Stimulated activated effector memory CD8-positive, alpha-beta T cell treated with anti-CD3 and anti-CD28 coated beads, Interleukin-12 subunit alpha, Interleukin-12 subunit beta, amount 100 ng/mL, for 72 hours (primary cell): ENCODE measurements around the gene HPSE2.

Experiments used
- ATAC-seq: fragments of 150-1000 bp; cut with Tn5 transposase; 2 replicates; pipeline ENCODE4 v1.10.0; 2021
- DNase-seq, 2 donors: peaks; one replicate each; pipeline ENCODE4 v3.0.0; 2021 to 2022; ENCODE audit warnings: low spot score in 2 of 2
- H3K27ac Mint-ChIP-seq: one replicate; pipeline ENCODE4 v1.8.0; 2022; ENCODE audit warnings: mild to moderate bottlenecking, mixed read lengths
- H3K36me3 Mint-ChIP-seq: one replicate; pipeline ENCODE4 v1.8.0; 2022; ENCODE audit warnings: mild to moderate bottlenecking, mixed read lengths
- H3K4me1 Mint-ChIP-seq: one replicate; pipeline ENCODE4 v1.8.0; 2022; ENCODE audit warnings: mixed read lengths
- H3K4me3 Mint-ChIP-seq: one replicate; pipeline ENCODE4 v1.8.0; 2022; ENCODE audit warnings: mild to moderate bottlenecking, mixed read lengths
- H3K9me3 Mint-ChIP-seq: one replicate; pipeline ENCODE4 v1.8.0; 2022; ENCODE audit warnings: mixed read lengths

The HPSE2 gene

DNA sequence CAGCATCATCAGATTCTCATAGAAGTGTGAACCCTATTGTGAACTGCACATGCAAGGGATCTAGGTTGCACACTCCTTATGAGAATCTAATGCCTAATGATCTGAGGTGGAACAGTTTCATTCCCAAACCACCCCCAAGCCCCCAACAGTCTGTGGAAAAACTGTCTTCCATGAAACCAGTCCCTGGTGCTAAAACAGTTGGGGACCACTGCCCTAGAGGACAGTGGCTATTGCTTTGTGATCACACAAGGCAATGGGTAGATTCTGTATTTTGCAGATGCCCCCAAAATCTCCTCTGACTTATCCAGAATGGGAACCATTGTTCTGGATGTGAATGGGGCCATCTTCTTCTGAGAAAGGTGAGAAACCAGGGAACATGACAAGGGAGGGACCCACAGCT lies 757.8 kb downstream of the HPSE2 start:
- Mint-ChIP-seq H3K36me3 (no peaks in the 10 kb centered on the region), H3K4me1 (peaks cover 8% of the 10 kb centered on the region), H3K4me3 (no peak overlapping the region), H3K9me3 (no peaks in the 10 kb centered on the region), H3K27ac (no peak overlapping the region)
- no peak for ATAC-seq
- no peak for DNase-seq

DNA sequence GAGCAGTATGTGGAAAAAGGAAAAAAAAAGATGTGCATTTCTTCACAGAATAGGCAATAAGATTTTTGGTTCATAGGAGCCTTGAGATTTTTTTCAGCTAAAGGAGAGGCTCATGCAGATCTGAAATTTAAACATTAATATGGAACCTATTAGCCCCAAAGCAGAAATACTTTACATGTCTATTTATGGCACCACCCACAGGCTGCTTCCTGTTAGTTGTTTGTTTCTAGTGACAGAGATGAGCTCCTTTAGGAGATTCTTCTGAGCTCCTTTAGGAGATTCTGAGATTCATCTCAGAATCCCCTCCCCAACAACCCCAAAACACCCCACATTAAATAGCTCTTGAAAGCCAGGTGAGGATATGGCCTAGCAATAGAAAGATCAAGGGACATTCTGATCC lies 761.0 kb downstream of the HPSE2 start:
- Mint-ChIP-seq H3K4me3 (no peak overlapping the region), H3K36me3 (no peaks in the 10 kb centered on the region), H3K4me1 (no peaks in the 10 kb centered on the region), H3K9me3 (no peaks in the 10 kb centered on the region), H3K27ac (no peak overlapping the region)
- no peak for DNase-seq
- no peak for ATAC-seq

GRCh38 chr10:98472196-98472595 lies 763.5 kb downstream of the HPSE2 start:
- ATAC-seq (no peak), DNase-seq (no peak)
- Mint-ChIP-seq H3K36me3 (no peaks in the 10 kb centered on the region), H3K4me1 (peaks cover 10% of the 10 kb centered on the region), H3K27ac (no peak overlapping the region), H3K4me3 (no peak overlapping the region), H3K9me3 (no peaks in the 10 kb centered on the region)

- no peak overlapping the region for H3K4me3 Mint-ChIP-seq
- H3K9me3 Mint-ChIP-seq: no peaks in the 10 kb centered on the region
- H3K4me1 Mint-ChIP-seq: peaks cover 13% of the 10 kb centered on the region
- no peak overlapping the region for H3K27ac Mint-ChIP-seq
- H3K36me3 Mint-ChIP-seq: no peaks in the 10 kb centered on the region
- no peak for ATAC-seq
- no peak for DNase-seq
Observed at GRCh38 chr10:98470850-98471249, 764.8 kb downstream of the HPSE2 start.

GRCh38 chr10:98469001-98469931 lies 766.4 kb downstream of the HPSE2 start:
- no peaks in the 10 kb centered on the region for H3K36me3 Mint-ChIP-seq
- H3K9me3 Mint-ChIP-seq: no peaks in the 10 kb centered on the region
- H3K27ac Mint-ChIP-seq: peak overlapping the region; percentile 68
- no peak overlapping the region for H3K4me3 Mint-ChIP-seq
- DNase-seq: no peak
- H3K4me1 Mint-ChIP-seq: peaks cover 13% of the 10 kb centered on the region
- ATAC-seq: no peak

GRCh38 chr10:98467506-98468318 lies 767.9 kb downstream of the HPSE2 start:
- ATAC-seq (peak; percentile 96), DNase-seq (peak; percentile 40 to 73)
- Mint-ChIP-seq H3K4me1 (peaks cover 13% of the 10 kb centered on the region), H3K36me3 (no peaks in the 10 kb centered on the region), H3K27ac (peak overlapping the region; percentile 94), H3K9me3 (no peaks in the 10 kb centered on the region), H3K4me3 (peak overlapping the region; percentile 91)

DNA sequence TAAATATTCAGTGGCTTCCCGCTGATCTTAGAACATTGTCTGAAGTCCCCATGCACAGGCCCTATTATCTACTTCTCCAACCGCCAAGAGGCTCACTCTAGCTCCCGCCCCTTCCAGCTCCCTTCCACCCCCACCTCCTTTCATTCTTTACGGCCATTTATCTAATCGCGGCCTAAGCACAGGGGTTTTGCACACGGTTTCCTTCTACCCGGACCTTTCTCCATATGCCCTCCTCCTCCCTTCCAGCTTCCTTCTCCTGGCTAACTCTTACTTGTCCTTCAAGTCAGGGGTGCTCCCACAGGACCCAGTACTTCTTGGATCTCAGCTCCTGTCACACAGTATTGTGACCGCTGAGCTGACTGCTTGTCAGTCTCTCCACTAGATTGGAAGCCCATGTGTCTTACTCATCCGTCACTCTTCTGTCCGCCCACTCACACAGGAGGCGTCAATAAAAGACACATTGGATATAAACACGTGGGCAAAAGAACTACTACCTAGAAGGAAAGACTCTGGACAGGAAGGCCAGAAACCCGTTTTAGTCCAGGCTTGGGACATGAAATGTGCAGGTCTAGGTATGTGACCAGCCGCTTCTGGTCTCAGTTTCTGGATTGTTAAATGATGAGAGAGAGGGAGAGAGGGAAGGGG lies 768.7 kb downstream of the HPSE2 start:
- Mint-ChIP-seq H3K27ac (peak overlapping the region; percentile 94), H3K4me3 (peak overlapping the region; percentile 91)

DNA sequence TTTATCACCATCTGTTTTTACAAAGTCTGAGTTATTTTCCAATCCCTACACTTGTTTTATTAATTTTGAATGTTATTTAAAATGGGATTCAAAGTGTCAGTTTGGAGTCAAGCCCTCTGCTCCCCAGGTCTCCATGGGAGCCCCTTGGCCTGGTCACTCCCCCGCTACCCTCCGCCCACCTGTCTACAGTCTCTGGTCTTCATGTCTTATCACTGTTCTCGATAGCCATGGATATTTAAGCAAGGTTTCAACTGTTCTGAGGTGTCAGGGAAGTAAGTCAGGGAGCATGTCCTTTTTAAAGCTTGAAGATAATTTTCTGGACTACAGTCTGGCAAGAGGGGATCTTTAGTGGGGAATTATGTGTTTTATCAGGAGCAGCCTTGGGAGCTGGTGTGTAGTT lies 769.8 kb downstream of the HPSE2 start:
- H3K4me3 Mint-ChIP-seq: no peak overlapping the region

More for the DNA sequence above, 768.7 kb downstream of the HPSE2 start:
- H3K9me3 Mint-ChIP-seq: no peaks in the 10 kb centered on the region
- H3K36me3 Mint-ChIP-seq: no peaks in the 10 kb centered on the region
- no peak for DNase-seq
- peaks cover 13% of the 10 kb centered on the region for H3K4me1 Mint-ChIP-seq
- no peak for ATAC-seq

GRCh38 chr10:98463976-98464754 lies 771.5 kb downstream of the HPSE2 start:
- H3K4me1 Mint-ChIP-seq: peaks cover 13% of the 10 kb centered on the region
- no peaks in the 10 kb centered on the region for H3K9me3 Mint-ChIP-seq
- H3K36me3 Mint-ChIP-seq: no peaks in the 10 kb centered on the region
- DNase-seq (no peak), ATAC-seq (no peak)
- no peak overlapping the region for H3K27ac Mint-ChIP-seq
- no peak overlapping the region for H3K4me3 Mint-ChIP-seq

More for the DNA sequence above, 769.8 kb downstream of the HPSE2 start:
- Mint-ChIP-seq H3K27ac (no peak overlapping the region), H3K36me3 (no peaks in the 10 kb centered on the region), H3K4me1 (peaks cover 13% of the 10 kb centered on the region), H3K9me3 (no peaks in the 10 kb centered on the region)
- ATAC-seq (no peak), DNase-seq (no peak)

DNA sequence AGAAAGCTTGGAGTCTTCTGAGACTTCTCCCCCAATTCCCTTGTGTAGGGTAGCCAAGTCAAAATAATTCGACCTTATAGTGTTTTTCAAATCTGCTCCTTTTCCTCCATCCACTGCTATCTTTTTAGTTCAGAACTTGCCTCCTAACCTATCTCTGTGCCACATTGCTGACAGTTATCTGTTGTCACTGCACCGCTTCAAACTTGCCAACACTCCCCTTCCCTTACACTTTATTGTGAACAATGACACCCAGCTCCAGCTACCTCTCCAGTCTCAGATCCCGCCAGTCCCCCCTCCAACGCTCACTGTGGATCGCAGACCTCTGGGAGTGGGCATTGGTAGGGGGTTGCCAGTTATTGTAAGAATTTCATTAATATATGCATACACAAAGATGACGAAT lies 772.6 kb downstream of the HPSE2 start:
- no peak for DNase-seq
- no peaks in the 10 kb centered on the region for H3K36me3 Mint-ChIP-seq
- H3K9me3 Mint-ChIP-seq: no peaks in the 10 kb centered on the region
- no peak overlapping the region for H3K27ac Mint-ChIP-seq
- H3K4me3 Mint-ChIP-seq: no peak overlapping the region
- H3K4me1 Mint-ChIP-seq: peaks cover 9% of the 10 kb centered on the region
- ATAC-seq: no peak

DNA sequence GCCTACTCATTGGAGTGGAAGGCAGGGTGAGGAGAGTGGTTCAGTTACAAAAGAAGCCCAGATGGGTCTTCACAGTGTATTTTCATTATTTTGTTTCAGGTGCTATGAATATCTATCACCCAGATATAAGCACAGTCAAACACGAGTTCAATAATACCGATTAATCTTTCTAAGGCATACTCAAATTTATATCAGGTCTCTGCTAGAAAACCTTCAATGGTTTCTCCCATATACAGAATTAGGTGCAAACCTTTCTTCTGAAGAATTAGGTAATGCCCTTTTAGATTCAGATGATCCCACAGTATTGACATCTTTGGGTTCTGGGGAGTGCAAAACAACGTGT lies 774.2 kb downstream of the HPSE2 start:
- Mint-ChIP-seq H3K9me3 (no peaks in the 10 kb centered on the region), H3K4me1 (no peaks in the 10 kb centered on the region), H3K4me3 (no peak overlapping the region), H3K27ac (no peak overlapping the region), H3K36me3 (no peaks in the 10 kb centered on the region)
- ATAC-seq: no peak
- DNase-seq: no peak

DNA sequence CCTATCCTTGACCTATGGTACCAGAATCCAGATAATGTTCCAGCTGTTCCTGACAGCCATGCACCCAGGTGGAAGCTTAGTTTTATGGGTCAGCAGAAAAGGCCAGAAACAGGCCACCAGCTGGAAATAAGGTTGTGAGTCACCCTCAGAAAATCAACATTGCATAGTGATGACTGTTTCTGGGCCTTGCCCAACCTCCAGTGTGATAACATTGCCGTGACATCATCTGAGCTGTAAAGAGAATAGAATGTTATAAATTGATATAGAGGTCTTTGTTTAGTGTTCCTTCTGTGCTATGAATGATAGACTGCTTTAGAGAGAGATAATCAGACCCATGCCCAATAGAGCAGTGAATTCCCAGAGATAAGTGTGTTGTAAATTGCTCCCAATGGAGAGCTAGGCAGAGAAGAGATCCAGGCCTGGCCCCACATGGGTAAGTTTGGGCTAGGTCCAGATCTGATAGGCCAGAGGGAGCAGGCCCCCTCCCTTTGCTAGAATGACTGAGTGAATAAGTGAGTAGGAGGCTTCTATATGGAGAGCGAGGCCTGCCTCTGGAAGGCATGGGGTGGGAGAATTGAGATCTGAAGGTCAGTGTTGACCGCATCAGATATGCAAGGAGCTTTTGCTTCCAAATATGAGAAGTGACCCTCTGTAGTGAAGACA lies 774.7 kb downstream of the HPSE2 start:
- Mint-ChIP-seq H3K9me3 (no peaks in the 10 kb centered on the region), H3K4me1 (no peaks in the 10 kb centered on the region), H3K4me3 (no peak overlapping the region), H3K27ac (no peak overlapping the region), H3K36me3 (no peaks in the 10 kb centered on the region)
- ATAC-seq (peak; percentile 79), DNase-seq (no peak)

- no peak for ATAC-seq
- no peak for DNase-seq
- no peak overlapping the region for H3K27ac Mint-ChIP-seq
Observed at GRCh38 chr10:98458809-98459784, 776.6 kb downstream of the HPSE2 start.

More at GRCh38 chr10:98458809-98459784, 776.6 kb downstream of the HPSE2 start:
- H3K4me3 Mint-ChIP-seq: no peak overlapping the region
- no peaks in the 10 kb centered on the region for H3K9me3 Mint-ChIP-seq
- H3K36me3 Mint-ChIP-seq: no peaks in the 10 kb centered on the region
- no peaks in the 10 kb centered on the region for H3K4me1 Mint-ChIP-seq
